Neuron (in vitro differentiated cells): ENCODE data around the gene ESF1.

Source experiments
- H2AFZ ChIP-seq: one replicate; pipeline ENCODE4 v1.6.1; 2013; ENCODE audit warnings: low read depth, mild to moderate bottlenecking, inconsistent platforms, low read length, moderate library complexity
- H3K27me3 ChIP-seq: one replicate; pipeline ENCODE4 v1.6.1; 2013; ENCODE audit warnings: low read length; ENCODE audit not compliant: insufficient read depth
- H3K36me3 ChIP-seq: one replicate; pipeline ENCODE4 v1.6.1; 2013; ENCODE audit warnings: low read length; ENCODE audit not compliant: insufficient read depth
- H3K4me1 ChIP-seq: one replicate; pipeline ENCODE4 v1.6.1; 2013; ENCODE audit warnings: low read length; ENCODE audit not compliant: insufficient read depth
- H3K4me3 ChIP-seq: 2 replicates; pipeline ENCODE4 v1.5.1; 2013; ENCODE audit warnings: mild to moderate bottlenecking, low read length, moderate library complexity
- H3K9me3 ChIP-seq: one replicate; pipeline ENCODE4 v1.6.1; 2013; ENCODE audit warnings: low read length

ESF1 gene

GRCh38 chr20:13676682-13677081 lies 108.0 kb downstream of the ESF1 start:
- no peaks in the 10 kb centered on the region for H3K36me3 ChIP-seq

GRCh38 chr20:13672690-13673089 lies 112.0 kb downstream of the ESF1 start:
- no peaks in the 10 kb centered on the region for H3K4me1 ChIP-seq
- no peaks in the 10 kb centered on the region for H3K9me3 ChIP-seq
- H3K27me3 ChIP-seq = peaks cover 2% of the 10 kb centered on the region
- H3K36me3 ChIP-seq = no peaks in the 10 kb centered on the region
- no peak overlapping the region for H3K4me3 ChIP-seq
- H2AFZ ChIP-seq = no peak overlapping the region

More at GRCh38 chr20:13676682-13677081, 108.0 kb downstream of the ESF1 start:
- Histone ChIP-seq H3K4me3 (no peak overlapping the region), H2AFZ (no peak overlapping the region), H3K9me3 (no peaks in the 10 kb centered on the region), H3K27me3 (no peaks in the 10 kb centered on the region), H3K4me1 (no peaks in the 10 kb centered on the region)

GRCh38 chr20:13671916-13672378 lies 112.8 kb downstream of the ESF1 start:
- Histone ChIP-seq H3K4me3 (no peak overlapping the region), H3K9me3 (no peaks in the 10 kb centered on the region), H3K27me3 (peaks cover 2% of the 10 kb centered on the region), H2AFZ (no peak overlapping the region), H3K36me3 (no peaks in the 10 kb centered on the region), H3K4me1 (no peaks in the 10 kb centered on the region)

- H3K4me3 ChIP-seq = no peak overlapping the region
- no peaks in the 10 kb centered on the region for H3K36me3 ChIP-seq
- peaks cover 2% of the 10 kb centered on the region for H3K27me3 ChIP-seq
- no peaks in the 10 kb centered on the region for H3K4me1 ChIP-seq
- H2AFZ ChIP-seq = no peak overlapping the region
- H3K9me3 ChIP-seq = no peaks in the 10 kb centered on the region
Measured at GRCh38 chr20:13671512-13671911, 113.2 kb downstream of the ESF1 start.

- no peaks in the 10 kb centered on the region for H3K4me1 ChIP-seq
- H3K27me3 ChIP-seq = peaks cover 2% of the 10 kb centered on the region
- no peak overlapping the region for H3K4me3 ChIP-seq
- no peaks in the 10 kb centered on the region for H3K36me3 ChIP-seq
- no peak overlapping the region for H2AFZ ChIP-seq
- no peaks in the 10 kb centered on the region for H3K9me3 ChIP-seq
Measured at GRCh38 chr20:13670160-13670559, 114.6 kb downstream of the ESF1 start.

- no peaks in the 10 kb centered on the region for H3K9me3 ChIP-seq
- H3K36me3 ChIP-seq = no peaks in the 10 kb centered on the region
- no peak overlapping the region for H2AFZ ChIP-seq
- no peak overlapping the region for H3K4me3 ChIP-seq
- no peaks in the 10 kb centered on the region for H3K4me1 ChIP-seq
- no peaks in the 10 kb centered on the region for H3K27me3 ChIP-seq
Measured at GRCh38 chr20:13665709-13666395, 118.9 kb downstream of the ESF1 start.
